ENCODE data around the gene CDHR3.

DNA sequence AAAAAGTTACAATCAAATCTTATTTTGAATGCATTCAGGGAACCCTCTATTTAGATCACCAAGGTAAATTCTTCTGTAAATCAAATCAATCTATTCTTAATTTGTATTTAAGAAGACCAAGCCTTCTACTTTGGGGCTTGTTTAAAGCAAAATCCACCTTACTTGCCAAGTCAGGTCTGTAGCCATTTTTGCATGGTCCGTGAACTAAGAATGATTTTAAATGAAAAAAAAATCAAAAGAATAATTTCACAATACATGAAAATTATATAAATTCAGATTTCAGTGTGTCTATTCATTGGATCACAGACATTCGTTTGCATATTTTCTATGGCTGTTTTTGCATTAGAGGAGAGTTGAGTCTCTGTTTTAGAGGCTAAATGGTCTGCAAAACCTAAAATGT, 89.6 kb downstream of the CDHR3 start:
- TF ChIP-seq CTCF (IDR thresholded peaks at IDR 0.05), result no peak
- TF ChIP-seq POLR2A (IDR thresholded peaks at IDR 0.05), result no peak
